GM12801 (cell line): ENCODE results near the gene NCOR1.

Source experiments
- TF ChIP-seq, protein P1 (sequence below): IDR thresholded peaks from one replicate; pipeline ENCODE4 v1.5.1; 2011; ENCODE audit warnings: control low read depth; ENCODE audit not compliant: insufficient read length; ENCODE audit errors: extremely low read depth

NCOR1 gene

DNA sequence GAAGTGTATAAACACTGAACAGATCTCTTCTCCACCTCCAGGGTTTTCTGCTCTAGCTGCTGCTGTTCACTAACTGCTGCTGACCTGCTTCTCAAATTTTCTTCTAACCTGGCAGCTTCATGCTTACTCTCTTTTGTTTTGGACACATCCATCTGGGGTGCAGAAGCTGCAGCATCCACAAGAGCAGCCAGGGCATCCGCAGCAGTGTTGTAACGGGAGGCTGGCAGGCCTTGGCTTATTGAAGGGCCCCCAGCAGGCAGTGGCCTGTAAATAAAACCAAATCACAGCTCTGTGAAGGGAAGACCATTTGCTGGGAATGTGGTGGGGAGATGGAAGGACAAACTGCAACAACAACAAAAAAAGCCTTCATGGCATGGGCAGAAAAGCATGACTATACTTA is 153.7 kb downstream of the NCOR1 start:
- TF ChIP-seq, protein P1, sequence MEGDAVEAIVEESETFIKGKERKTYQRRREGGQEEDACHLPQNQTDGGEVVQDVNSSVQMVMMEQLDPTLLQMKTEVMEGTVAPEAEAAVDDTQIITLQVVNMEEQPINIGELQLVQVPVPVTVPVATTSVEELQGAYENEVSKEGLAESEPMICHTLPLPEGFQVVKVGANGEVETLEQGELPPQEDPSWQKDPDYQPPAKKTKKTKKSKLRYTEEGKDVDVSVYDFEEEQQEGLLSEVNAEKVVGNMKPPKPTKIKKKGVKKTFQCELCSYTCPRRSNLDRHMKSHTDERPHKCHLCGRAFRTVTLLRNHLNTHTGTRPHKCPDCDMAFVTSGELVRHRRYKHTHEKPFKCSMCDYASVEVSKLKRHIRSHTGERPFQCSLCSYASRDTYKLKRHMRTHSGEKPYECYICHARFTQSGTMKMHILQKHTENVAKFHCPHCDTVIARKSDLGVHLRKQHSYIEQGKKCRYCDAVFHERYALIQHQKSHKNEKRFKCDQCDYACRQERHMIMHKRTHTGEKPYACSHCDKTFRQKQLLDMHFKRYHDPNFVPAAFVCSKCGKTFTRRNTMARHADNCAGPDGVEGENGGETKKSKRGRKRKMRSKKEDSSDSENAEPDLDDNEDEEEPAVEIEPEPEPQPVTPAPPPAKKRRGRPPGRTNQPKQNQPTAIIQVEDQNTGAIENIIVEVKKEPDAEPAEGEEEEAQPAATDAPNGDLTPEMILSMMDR = no peak

DNA sequence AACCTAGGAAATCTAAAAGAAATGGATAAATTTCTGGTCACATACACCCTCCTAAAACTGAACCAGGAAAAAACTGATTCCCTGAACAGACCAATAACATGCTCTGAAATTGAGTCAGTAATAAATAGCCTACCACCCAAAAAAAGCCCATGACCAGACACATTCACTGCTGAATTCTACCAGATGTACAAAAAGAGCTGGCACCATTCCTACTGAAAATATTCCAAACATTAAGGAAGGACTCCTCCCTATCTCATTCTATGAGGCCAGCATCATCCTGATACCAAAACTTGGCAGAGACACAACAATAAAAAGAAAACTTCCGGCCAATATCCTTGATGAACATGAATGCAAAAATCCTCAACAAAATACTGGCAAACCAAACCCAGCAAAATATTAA is 162.8 kb downstream of the NCOR1 start:
- TF ChIP-seq, protein P1 = no peak

DNA sequence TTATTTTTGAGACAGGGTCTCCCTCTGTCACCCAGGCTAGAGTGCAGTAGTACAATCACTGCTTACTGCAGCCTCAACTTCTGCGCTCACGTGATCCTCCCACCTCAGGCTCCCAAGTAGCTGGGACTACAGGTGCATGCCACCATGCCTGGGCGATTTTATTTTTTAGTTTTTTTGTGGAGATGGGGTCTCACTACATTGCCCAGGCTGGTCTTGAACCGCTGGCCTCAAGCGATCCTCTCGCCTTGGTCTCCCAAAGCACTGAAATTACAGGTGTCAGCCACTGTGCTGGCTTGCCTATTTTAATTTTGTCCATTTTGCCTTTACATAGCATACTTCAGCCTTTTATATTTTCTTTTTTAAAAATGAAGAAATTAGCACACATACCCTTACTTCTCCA is 164.5 kb downstream of the NCOR1 start:
- TF ChIP-seq, protein P1 = no peak

DNA sequence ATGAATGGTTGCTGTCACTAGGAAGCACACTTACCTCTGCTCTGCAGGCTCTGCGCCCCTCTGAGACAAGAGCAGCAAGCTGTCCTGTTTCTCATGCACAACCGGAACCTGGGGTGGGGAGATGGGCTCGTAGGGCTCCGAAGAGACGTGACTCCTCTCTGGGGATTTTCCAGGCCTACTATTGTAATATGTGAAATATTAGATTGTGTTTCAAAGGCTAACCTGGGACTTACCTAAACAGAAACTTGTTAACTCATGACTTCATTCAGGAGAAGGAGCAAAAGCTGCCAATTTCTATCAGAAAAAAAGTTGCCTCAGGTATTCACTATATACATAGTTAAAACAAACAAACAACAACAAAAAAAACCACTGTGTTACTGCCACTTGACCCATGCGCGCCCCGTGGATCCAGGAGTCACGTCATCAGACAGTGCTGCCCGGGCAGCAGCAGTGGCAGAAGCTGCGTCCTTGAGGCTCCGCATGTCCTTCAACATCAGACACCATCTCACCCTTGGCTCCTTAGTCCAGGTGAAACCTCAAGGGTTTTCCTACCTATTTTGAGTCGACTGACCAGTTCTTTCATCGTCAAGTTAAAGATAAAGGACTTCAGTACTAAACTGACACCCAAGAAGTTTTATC is 166.4 kb downstream of the NCOR1 start:
- TF ChIP-seq, protein P1 = no peak

DNA sequence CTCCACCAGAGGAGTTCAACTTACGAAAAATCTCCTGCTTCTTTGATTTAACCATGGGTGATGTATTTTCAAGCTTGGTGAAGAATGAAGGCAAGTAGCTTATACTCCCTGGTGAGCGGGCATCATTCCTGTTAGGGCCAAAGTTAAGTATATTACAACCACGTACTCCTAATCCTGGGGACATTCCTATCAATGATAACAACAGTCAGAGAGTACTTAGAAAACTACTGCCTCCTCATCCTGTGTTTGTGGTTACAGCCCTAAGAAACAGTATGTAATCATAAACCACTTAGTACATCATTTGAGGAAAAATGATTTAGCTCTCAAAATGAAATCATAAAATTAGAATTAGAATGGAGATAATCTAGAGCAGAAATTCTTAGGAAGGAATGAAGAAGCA is 168.4 kb downstream of the NCOR1 start:
- TF ChIP-seq, protein P1 = no peak

DNA sequence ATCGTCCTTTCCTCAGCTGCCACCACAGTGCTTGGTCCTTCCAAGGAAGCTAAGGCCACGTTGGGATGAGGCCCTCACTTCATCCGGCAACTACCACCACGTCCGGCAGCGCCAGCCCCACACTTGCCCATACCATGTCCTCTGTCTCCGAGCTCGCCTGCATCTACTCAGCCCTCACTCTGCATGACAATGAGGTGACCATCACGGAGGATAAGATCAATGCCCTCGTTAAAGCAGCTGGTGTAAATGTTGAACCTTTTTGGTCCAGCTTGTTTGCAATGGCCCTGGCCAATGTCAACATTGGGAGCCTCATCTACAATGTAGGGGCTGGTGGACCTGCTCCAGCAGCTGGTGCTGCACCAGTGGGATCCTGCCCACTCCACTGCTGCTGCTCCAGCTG is 170.8 kb downstream of the NCOR1 start:
- TF ChIP-seq, protein P1 = no peak

DNA sequence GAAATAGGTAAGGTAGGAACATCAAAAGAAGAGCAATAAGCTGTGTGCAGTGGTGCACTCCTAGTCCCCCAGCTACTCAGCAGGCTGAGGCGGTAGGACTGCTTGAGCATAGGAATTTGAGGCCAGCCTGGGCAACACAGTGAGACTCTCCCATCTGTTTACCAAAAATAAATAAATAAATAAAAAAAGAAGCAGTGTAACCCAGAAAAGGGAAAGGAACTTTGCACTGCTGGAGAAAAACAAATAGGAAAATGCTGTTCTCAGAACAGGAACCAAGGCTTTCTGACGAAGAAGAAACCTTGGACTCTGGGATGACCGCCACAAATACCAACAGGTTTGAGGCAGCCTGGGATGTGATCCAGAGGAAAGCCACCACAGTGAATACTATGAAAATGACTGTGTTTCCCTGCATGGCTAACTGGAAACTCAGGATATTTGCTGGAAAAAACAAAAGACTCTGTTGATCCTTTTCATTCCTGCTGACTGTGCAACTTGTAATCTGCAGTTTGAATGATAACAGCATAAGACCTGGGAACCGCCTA is 174.6 kb downstream of the NCOR1 start:
- TF ChIP-seq, protein P1 = no peak
